ENCODE results near the gene PRKAB1. TPM values are rescaled to one million over a fixed set of nuclear protein-coding genes. Genes with fewer than 3 reads are reported as not detected.

PRKAB1 gene
- total RNA-seq, 1 experiment from 2014 or later, result 42.2 TPM

- Histone ChIP-seq H3K4ac (ENCODE audit: low read depth, low read length) (no peak overlapping the region), H3K18ac (ENCODE audit: insufficient read length, low read depth, low read length) (no peak overlapping the region), H2BK15ac (ENCODE audit: low read depth, low read length) (no peak overlapping the region), H3K9me3 (ENCODE audit: control insufficient read depth, low read depth, low read length) (no peaks in the 10 kb centered on the region), H3K14ac (ENCODE audit: insufficient read depth, low read length) (no peak overlapping the region), H4K20me1 (ENCODE audit: control insufficient read depth, insufficient read depth, insufficient read length) (no peaks in the 10 kb centered on the region), H3T11ph (ENCODE audit: low read length) (no peak overlapping the region), H3K79me1 (ENCODE audit: insufficient read depth, low read depth, low read length, poor library complexity, severe bottlenecking) (no peaks in the 10 kb centered on the region), H3K27ac (ENCODE audit: insufficient read length, low read depth, low read length) (no peak overlapping the region), H3K56ac (ENCODE audit: insufficient read length, low read depth, low read length) (no peak overlapping the region), H2BK20ac (ENCODE audit: low read depth, low read length, poor library complexity, severe bottlenecking) (no peak overlapping the region), H3K9ac (ENCODE audit: extremely low read depth, insufficient read length, low read length) (no peak overlapping the region), H2AK5ac (ENCODE audit: insufficient read length, low read length) (no peak overlapping the region), H3K4me1 (ENCODE audit: insufficient read depth, low read length) (no peaks in the 10 kb centered on the region), H2BK12ac (ENCODE audit: insufficient read length, low read depth, low read length) (no peak overlapping the region), H2AFZ (ENCODE audit: low read length) (no peak overlapping the region), H3K23me2 (ENCODE audit: insufficient read length, low read depth, low read length, poor library complexity, severe bottlenecking) (no peaks in the 10 kb centered on the region), H4K91ac (ENCODE audit: insufficient read length, low read depth, low read length) (no peak overlapping the region), H3K79me2 (ENCODE audit: insufficient read depth, low read length) (no peaks in the 10 kb centered on the region), H2BK120ac (ENCODE audit: low read depth, low read length, poor library complexity, severe bottlenecking) (no peak overlapping the region), H2BK5ac (ENCODE audit: insufficient read length, low read length) (no peak overlapping the region), H3K27me3 (ENCODE audit: insufficient read depth, low read length) (no peaks in the 10 kb centered on the region), H4K8ac (replicated peaks; ENCODE audit: insufficient read length, low read depth, low read length) (no peak overlapping the region), H3K4me2 (ENCODE audit: insufficient read depth, insufficient read length, low read length) (no peak overlapping the region), H4K5ac (ENCODE audit: insufficient read length, low read depth, low read length) (no peak overlapping the region), H3K23ac (ENCODE audit: insufficient read length, low read depth, low read length) (no peak overlapping the region)
- DNase-seq, result no peak
- peaks cover 0 to 2% of the 10 kb centered on the region in 2 experiments; a peak in 1 of 5 replicates for H3K9me3 Mint-ChIP-seq
- no peak for TF ChIP-seq CTCF (conservative IDR thresholded peaks at IDR 0.05)
- no peak overlapping the region for H3K4me3 Mint-ChIP-seq
- peak overlapping the region in 1 of 3 experiments; percentile 85; a peak in 1 of 7 replicates for H3K27ac Mint-ChIP-seq
- no peaks in the 10 kb centered on the region for H3K27me3 Mint-ChIP-seq (ENCODE audit: low read depth)
- peaks cover 0 to under 1% of the 10 kb centered on the region in 2 experiments; a peak in 1 of 4 replicates for H3K4me1 Mint-ChIP-seq
- no CpG with 5 or more reads among the region's 9 CpGs for WGBS (ENCODE audit: extremely low coverage, insufficient read length, low lambda C conversion rate)
- H3K36me3 Mint-ChIP-seq (ENCODE audit: insufficient read depth in 1 of 3, low read depth in 3 of 3), result peaks cover 14 to 55% (median 45%) of the 10 kb centered on the region in 3 experiments; a peak in 6 of 7 replicates
These were observed 19.9 kb downstream of the PRKAB1 start for GRCh38 chr12:119687879-119688278.

Measured in H9 (cell line).